Suprapubic skin (tissue), 4 donors: ENCODE measurements around the gene FLAD1. TPM values are rescaled to one million over a fixed set of nuclear protein-coding genes. Genes with fewer than 3 reads are reported as not detected.
"Not testable (repeated sequence)": the region's sequence is repeated elsewhere in the genome, so short reads cannot be mapped to it uniquely, and the experiment has no call there.

Experiments
- DNase-seq, 2 donors: peaks; one replicate each; pipeline ENCODE4 v3.0.0-alpha.2; 2019; ENCODE audit warnings: low spot score in 2 of 2
- H3K27ac ChIP-seq: fragments of 200-600 bp; sonication (generic); one replicate; pipeline ENCODE4 v1.5.1; 2019
- H3K27me3 ChIP-seq: fragments of 200-600 bp; sonication (generic); one replicate; pipeline ENCODE4 v1.5.1; 2019
- H3K36me3 ChIP-seq: fragments of 200-600 bp; sonication (generic); one replicate; pipeline ENCODE4 v1.5.1; 2019
- H3K4me1 ChIP-seq: fragments of 200-600 bp; sonication (generic); one replicate; pipeline ENCODE4 v1.5.1; 2019
- H3K4me3 ChIP-seq: fragments of 200-600 bp; sonication (generic); one replicate; pipeline ENCODE4 v1.5.1; 2019; ENCODE audit warnings: mild to moderate bottlenecking
- H3K9me3 ChIP-seq: fragments of 200-600 bp; sonication (generic); one replicate; pipeline ENCODE4 v1.5.1; 2019
- CTCF ChIP-seq, 2 donors: fragments of 200-600 bp in 1 of 2; fragments of 450-650 bp in 1 of 2; sonication (generic) in 1 of 2; IDR thresholded peaks; one replicate each; pipeline ENCODE4 v1.5.1; 2016 to 2019; ENCODE audit warnings: antibody characterized with exemption in 2 of 2, mild to moderate bottlenecking in 1 of 2, moderate library complexity in 1 of 2
- EP300 ChIP-seq: sonication (generic); formaldehyde crosslinking; IDR thresholded peaks from one replicate; pipeline ENCODE4 v1.6.1; 2017; ENCODE audit warnings: antibody characterized with exemption
- POLR2A ChIP-seq, 2 donors: fragments of 450-650 bp; IDR thresholded peaks; one replicate each; pipeline ENCODE4 v1.6.1; 2017; ENCODE audit warnings: antibody characterized with exemption in 2 of 2, mild to moderate bottlenecking in 2 of 2, moderate library complexity in 2 of 2
- POLR2AphosphoS5 ChIP-seq, 3 donors: sonication (generic); formaldehyde crosslinking; IDR thresholded peaks; one replicate each; pipeline ENCODE4 v1.6.1; 2017; ENCODE audit warnings: antibody characterized with exemption in 3 of 3
- WGBS: methylation state at CpG from one replicate; pipeline ENCODE4 v1.1.5; 2018; 5-methylcytosine and 5-hydroxymethylcytosine counted together
- total RNA-seq, 4 donors: library from RNA; depleted of rRNA; stranded (reverse); fragments of >200 nt; gene quantifications; one replicate each; pipeline ENCODE4 v1.1.0, GENCODE V29; 2016

The FLAD1 gene
- total RNA-seq, 4 donors from 2014 or later = 42.0 to 59.7 (median 52.3) TPM

- TF ChIP-seq POLR2AphosphoS5 (IDR thresholded peaks at IDR 0.05) (no peak), CTCF (IDR thresholded peaks at IDR 0.05) (no peak), EP300 (no peak), POLR2A (IDR thresholded peaks at IDR 0.05) (no peak)
- no peaks in the 10 kb centered on the region for H3K36me3 ChIP-seq
- no peaks in the 10 kb centered on the region for H3K27me3 ChIP-seq
- H3K4me3 ChIP-seq = no peak overlapping the region
- 91% methylated on average over 3 of the region's 3 CpGs for WGBS
- peaks cover 37% of the 10 kb centered on the region for H3K4me1 ChIP-seq
- no peak overlapping the region for H3K27ac ChIP-seq
- H3K9me3 ChIP-seq = no peaks in the 10 kb centered on the region
- DNase-seq = no peak
Measured at GRCh38 chr1:154978360-154978759, 4.8 kb upstream of the FLAD1 start.

- peaks cover 29% of the 10 kb centered on the region for H3K4me1 ChIP-seq
- WGBS = 67% methylated on average over 6 of the region's 6 CpGs
- H3K9me3 ChIP-seq = no peaks in the 10 kb centered on the region
- H3K27ac ChIP-seq = no peak overlapping the region
- DNase-seq = no peak
- H3K36me3 ChIP-seq = peaks cover 6% of the 10 kb centered on the region
- H3K27me3 ChIP-seq = no peaks in the 10 kb centered on the region
- no peak for TF ChIP-seq EP300
- no peak for TF ChIP-seq POLR2A (IDR thresholded peaks at IDR 0.05)
- no peak for TF ChIP-seq CTCF (IDR thresholded peaks at IDR 0.05)
- no peak for TF ChIP-seq POLR2AphosphoS5 (IDR thresholded peaks at IDR 0.05)
- H3K4me3 ChIP-seq = peak overlapping the region; percentile 77
Measured at GRCh38 chr1:154982341-154982740, 803 bp upstream of the FLAD1 start.

DNA sequence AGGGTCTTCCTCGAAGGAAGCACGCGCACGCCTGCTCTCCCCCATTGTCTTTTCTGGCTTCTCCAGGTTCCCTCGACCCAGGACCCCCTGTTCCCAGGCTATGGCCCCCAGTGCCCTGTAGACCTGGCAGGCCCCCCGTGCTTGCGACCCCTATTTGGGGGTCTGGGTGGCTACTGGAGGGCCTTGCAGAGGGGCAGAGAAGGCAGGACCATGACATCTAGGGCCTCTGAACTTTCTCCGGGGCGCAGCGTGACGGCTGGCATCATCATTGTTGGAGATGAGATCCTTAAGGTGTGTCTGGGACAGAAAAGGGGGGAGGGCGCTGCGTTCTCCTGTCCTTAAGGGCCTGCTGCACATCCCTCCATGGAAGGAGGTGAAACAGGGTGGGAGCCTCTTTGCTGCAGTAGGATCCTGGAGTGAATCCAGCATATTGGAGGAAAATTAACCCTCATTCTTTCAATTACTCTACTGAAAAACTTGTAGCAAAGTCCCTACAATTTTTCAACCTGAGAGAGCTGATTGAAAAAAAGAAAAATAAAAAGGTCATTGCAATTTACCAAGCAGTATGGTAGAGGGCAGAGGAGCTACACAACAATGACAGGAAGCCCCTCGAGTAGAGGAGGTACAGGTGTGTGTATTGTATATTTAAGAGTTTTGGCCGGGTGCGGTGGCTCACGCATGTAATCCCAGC, 777 bp downstream of the FLAD1 start:
- no peak for TF ChIP-seq CTCF (IDR thresholded peaks at IDR 0.05)
- TF ChIP-seq POLR2AphosphoS5 (IDR thresholded peaks at IDR 0.05) = no peak
- no peak for TF ChIP-seq POLR2A (IDR thresholded peaks at IDR 0.05)
- no peak for TF ChIP-seq EP300
- Histone ChIP-seq H3K4me1 (peaks cover 26% of the 10 kb centered on the region), H3K27ac (peak overlapping the region; percentile 86), H3K9me3 (no peaks in the 10 kb centered on the region), H3K4me3 (peak overlapping the region; percentile 77), H3K36me3 (peaks cover 22% of the 10 kb centered on the region), H3K27me3 (no peaks in the 10 kb centered on the region)
- DNase-seq = no peak
- WGBS = 8% methylated on average over 17 of the region's 17 CpGs

- H3K36me3 ChIP-seq = peaks cover 47% of the 10 kb centered on the region
- not testable (repeated sequence) for H3K9me3 ChIP-seq, H3K27ac ChIP-seq, H3K27me3 ChIP-seq, H3K4me3 ChIP-seq, DNase-seq
- peaks cover 30% of the 10 kb centered on the region for H3K4me1 ChIP-seq
- 89% methylated on average over 4 of the region's 4 CpGs for WGBS
Measured at GRCh38 chr1:154986736-154987135, 3.6 kb downstream of the FLAD1 start.

DNA sequence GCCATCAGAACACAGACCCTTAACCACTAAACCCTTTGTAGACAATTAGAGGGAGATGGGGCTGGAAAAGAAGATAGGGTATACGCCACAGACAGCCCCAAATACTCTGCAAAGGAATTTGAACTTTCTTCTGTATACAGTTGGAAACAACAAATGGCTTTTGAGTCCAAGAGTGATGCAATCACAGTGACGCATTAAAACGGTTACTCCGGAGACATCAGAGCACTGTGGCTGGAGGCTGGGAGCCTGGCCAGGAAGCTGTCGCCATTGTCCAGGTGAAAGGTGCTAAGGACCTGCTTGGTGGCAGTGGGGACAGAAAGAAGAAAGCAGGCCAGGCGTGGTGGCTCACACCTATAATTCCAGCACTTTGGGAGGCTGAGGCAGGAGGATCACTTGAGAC, 4.2 kb downstream of the FLAD1 start:
- TF ChIP-seq EP300 = no peak
- TF ChIP-seq POLR2AphosphoS5 (IDR thresholded peaks at IDR 0.05) = no peak
- no peak for TF ChIP-seq CTCF (IDR thresholded peaks at IDR 0.05)
- no peak for TF ChIP-seq POLR2A (IDR thresholded peaks at IDR 0.05)
- Histone ChIP-seq H3K4me1 (peaks cover 27% of the 10 kb centered on the region), H3K4me3 (no peak overlapping the region), H3K27me3 (no peaks in the 10 kb centered on the region), H3K27ac (no peak overlapping the region), H3K9me3 (no peaks in the 10 kb centered on the region), H3K36me3 (peaks cover 50% of the 10 kb centered on the region)
- 75% methylated on average over 6 of the region's 6 CpGs for WGBS
- no peak for DNase-seq
